GM21515 (cell line): ENCODE measurements around the gene ZNF189.

ENCODE experiments used
- ATAC-seq: cut with Tn5 transposase; IDR thresholded peaks from one replicate; pipeline ENCODE4 v1.9.1; 2021; ENCODE audit not compliant: unreplicated experiment

Gene ZNF189

GRCh38 chr9:101417977-101418376 lies 19.3 kb downstream of the ZNF189 start:
- no peak for ATAC-seq

DNA sequence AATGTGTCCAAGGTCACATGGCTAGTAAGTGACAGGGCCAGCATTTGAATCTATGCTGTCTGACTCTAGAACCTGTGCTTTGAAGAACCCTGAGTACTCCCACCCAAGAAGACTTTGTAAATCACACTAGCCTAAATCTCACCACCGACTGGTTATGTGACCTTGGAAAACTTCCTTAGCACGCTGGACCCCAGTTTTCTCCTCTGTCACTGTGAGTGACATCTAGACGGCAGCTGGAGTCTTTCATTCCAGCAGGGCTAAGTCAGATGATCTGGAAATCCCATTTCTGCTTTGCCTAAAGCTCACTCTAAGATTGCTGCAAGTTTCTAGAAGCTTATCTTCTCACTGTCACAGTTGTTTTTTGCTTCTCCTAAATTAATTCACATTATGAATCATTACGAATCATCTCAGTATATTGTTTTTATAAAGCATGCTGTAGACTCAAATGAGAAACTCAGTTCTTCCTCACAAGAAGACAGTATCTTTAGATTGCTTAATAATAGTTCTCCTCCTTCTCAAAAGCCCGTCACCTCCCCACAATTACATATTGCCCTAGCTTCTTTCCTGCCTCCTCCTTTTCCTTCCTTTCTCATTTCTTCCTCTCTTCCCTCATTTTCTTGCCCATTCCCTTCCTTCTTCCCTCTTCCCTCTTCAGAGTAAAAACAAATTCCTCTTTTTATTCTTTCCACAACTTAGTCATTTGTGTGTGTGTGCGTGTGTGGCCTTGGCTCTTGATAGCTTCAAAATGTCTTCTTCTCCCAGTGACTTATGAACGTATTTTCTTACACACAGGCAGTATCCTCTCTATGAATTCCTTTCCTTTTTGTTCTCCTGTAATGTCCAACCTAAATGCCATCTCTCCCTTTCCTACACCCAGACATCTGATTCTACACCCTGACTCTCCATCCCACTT lies 20.1 kb downstream of the ZNF189 start:
- ATAC-seq, result no peak

GRCh38 chr9:101419863-101420262 lies 21.2 kb downstream of the ZNF189 start:
- ATAC-seq, result no peak

DNA sequence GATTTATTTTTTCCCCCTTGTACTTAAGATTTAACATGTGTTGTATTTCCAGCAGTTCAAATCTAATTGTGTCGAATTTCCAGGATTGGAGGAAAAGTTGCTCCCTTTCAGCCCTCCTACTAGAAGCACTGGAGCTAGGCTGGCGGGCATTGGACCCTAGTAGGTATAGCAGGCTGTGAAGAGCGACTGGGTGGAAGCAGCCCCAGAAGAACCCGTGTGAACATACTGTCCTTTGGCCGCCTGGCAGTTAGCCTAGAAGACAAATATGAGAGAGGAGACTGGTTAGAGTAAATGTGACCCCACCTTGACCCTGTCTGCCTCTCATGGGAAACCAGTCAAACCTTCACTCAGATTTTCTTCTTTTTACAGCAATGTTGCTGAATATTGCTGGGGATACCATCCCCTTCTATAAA lies 23.0 kb downstream of the ZNF189 start:
- no peak for ATAC-seq

GRCh38 chr9:101427358-101427757 lies 28.7 kb downstream of the ZNF189 start:
- no peak for ATAC-seq

- ATAC-seq, result peak; percentile 67
Observed at GRCh38 chr9:101427957-101428655, 29.5 kb downstream of the ZNF189 start.

DNA sequence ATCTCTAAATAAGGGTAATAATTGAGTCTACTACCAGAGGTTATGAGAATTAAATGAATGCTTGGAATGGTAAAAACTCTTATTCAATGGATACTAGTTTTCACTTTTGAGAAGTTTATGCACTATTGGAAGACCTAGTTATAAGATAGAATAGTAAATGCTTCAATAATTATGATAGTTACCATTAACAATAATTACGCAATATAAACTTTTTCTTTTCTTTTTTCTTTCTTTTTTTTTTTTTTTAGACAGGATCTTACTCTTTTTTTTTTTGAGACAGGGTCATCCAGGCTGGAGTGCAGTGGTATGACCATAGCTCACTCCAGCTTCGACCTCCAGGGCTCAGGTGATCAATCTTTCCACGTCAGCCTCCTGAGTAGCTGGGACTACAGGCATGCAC lies 30.3 kb downstream of the ZNF189 start:
- ATAC-seq, result no peak

DNA sequence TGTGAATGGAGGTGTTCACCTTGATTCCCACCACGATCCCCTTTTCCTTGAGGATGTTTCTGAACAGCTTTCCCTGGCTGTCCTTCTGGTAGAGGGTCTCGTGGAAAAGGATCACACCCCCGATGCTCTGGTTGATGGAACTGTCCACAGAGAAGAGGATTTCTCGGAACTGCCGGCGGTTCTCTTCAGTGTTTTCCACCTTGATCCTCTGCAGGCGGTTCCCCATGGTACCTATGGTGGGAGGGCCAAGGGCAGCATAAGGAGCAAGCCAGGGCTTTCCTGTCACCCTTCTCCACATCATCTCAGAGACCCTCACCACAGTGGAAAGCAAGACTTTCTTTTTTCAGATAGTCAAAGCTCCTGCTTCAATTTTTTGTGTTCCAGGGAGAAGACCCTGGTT lies 31.1 kb downstream of the ZNF189 start:
- no peak for ATAC-seq

DNA sequence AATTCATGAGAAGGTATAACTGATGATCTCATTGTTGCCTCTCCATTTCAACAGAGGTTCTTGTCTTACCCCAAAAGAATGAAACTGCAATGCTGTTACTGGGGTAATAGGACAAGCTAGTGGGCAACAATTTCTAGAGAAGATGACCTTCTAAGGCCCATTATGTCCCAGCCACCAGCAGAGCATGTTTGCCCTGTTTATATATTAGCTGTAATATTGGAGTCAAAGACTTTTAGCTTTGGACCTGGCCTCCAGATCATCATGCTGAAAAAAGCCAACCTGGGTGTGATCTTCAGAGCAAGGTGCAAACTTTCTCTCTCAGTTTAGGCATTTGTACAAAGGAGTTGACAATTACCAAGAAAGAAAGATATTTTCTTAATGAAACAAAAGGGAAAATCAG lies 33.5 kb downstream of the ZNF189 start:
- ATAC-seq, result no peak

DNA sequence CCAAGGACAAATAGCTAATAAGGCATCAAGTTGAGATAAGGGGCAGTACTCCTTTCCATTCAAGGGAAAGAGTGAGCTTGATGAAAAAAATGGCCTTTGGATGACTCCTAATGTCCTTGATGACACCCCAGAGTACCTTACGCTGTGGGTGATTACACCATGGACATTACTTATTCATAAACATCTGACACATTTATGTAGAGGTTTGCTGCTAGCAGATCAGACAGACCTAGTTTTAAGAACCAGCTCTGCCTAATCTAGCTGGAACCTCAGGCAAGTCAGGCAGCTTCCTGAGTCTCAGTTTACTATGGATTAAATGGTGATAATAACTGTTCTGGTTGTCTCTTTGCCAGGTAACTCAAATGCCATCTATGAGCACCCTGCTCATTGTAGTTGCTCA lies 34.1 kb downstream of the ZNF189 start:
- ATAC-seq, result no peak

DNA sequence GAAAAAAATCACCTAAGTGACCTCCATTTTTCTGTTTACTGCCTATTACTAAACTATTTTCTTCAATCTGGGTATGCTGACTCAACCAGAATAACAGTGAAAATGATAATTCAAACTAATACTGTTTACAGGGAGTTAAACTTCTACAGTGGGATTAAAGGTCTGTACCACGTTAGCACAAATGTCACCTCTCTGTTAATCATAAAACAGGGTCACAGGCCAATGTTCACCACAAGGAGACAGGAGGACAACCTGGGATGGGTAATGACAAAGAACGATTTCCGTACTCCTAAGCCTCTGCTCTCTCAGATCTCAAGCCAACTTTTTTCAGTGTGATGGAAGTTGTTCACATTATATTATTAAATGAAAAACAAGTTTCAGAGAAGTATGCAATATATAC lies 34.6 kb downstream of the ZNF189 start:
- no peak for ATAC-seq

GRCh38 chr9:101434998-101435397 lies 36.3 kb downstream of the ZNF189 start:
- no peak for ATAC-seq

GRCh38 chr9:101435601-101436079 lies 37.0 kb downstream of the ZNF189 start, which contains the start of gene ALDOB:
Gene ALDOB, minus strand, starts transcription at chr9:101435774. Its CDS starts 4,887 bp downstream, at chr9:101430887.
- no peak for ATAC-seq

DNA sequence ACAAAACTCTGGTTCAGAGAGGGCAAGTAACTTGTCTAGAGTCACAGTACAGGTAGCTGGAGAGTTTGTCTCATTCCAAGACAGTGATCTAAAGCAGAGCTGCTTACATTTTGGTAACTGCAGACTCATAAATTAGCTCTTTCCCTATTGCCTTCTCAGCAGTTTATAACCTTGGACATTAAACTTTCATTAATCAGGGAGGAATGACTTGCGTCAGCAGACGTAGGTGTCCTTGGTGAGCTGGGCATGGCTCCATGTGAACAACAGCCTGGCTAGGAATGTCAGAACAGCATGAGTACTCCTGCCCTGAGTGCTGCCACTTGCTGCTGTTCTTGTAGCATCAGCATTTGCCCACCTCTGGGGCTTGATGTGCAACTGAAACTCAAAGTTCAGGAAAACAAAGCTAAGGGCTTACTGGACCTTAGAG lies 39.2 kb downstream of the ZNF189 start:
- no peak for ATAC-seq

DNA sequence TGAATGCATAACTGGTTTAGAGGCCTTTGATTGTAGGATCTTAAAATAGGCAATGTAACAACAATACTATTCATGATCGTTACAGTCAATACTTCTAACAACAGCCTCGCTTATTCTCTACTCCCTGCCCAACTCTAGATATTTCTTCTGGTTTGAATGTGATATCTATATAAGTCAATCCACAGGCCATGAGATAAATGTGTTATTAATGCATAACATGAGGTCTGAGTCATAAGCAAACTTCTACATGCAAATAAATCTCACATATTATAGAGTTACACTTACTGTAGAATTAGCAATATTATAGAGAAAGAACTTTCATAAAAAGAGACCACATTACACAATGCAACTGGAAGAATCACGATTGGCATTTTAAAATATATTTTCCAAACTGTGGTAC lies 39.9 kb downstream of the ZNF189 start:
- no peak for ATAC-seq

DNA sequence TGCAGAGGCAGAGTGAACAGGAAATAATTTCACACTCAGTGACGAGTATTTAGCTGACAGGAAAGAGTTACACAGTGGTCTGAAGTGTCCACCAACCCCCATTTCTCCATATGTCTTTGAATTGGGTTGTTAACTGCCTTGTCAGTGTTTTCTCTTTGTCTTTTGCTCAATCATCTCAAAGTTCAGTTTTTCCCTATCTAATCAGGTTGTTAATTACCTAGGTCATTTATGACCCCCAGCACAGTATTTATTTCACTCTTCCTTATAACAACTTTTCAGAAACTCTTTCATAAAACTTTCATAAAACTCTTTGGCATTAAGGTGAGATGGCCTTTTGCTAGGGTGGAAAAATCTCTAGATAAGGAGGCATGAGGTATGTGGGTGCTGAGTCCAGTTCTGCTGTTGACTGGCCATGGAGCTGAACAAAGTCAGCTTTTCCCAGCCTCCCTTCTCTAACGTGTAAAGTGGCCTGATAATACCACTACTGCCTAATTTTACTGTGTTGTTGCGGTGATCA lies 42.1 kb downstream of the ZNF189 start:
- ATAC-seq, result no peak

GRCh38 chr9:101442318-101442717 lies 43.7 kb downstream of the ZNF189 start:
- ATAC-seq, result no peak

DNA sequence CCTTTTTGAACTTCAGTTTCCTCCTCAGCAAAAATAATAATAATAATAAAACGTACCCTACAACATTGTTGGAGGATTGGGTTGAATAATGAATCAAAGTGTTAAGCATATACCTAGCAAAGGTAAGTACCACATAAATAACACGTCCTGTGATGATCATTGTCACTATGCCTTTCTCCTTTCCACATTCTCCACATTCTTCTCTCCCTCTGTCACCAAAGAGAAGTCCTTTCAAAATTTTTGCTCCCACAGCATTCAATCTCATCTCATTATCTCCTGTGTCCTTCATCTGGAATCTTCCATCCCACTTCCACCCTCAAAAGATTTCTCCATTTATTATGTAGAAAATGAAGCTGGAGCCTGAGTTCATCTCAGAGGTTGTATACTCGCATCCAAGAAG lies 44.1 kb downstream of the ZNF189 start:
- no peak for ATAC-seq

GRCh38 chr9:101443364-101443771 lies 44.7 kb downstream of the ZNF189 start:
- ATAC-seq, result no peak

GRCh38 chr9:101445353-101446029 lies 46.8 kb downstream of the ZNF189 start:
- ATAC-seq, result no peak

DNA sequence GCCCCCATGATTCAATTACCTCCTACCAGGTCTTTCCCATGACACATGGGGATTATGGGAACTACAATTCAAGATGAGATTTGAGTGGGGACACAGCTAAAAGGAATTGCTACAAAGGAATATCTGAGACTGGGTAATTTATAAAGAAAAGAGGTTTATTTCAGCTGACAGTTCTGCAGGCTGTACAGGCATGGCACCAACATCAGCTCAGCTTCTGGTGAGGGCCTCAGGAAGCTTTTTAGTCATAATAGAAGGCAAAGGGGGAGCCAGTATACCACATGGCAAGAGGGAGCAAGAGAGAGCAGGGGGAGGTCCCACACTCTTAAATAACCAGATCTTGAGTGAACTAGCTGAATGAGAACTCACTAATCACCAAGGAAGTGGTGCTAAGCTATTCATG lies 48.1 kb downstream of the ZNF189 start:
- ATAC-seq, result no peak
